Panc1 (cell line): ENCODE measurements around the gene ITFG1.

Source experiments
- POLR2AphosphoS5 ChIP-seq: IDR thresholded peaks from 2 replicates; pipeline ENCODE4 v1.6.1; 2012; ENCODE audit warnings: mild to moderate bottlenecking, low read depth, low read length, moderate library complexity
- TF ChIP-seq, protein P1 (sequence below): fragments of 450-650 bp; IDR thresholded peaks from 2 replicates; pipeline ENCODE4 v1.5.1; 2017; ENCODE audit warnings: mild to moderate bottlenecking

DNA sequence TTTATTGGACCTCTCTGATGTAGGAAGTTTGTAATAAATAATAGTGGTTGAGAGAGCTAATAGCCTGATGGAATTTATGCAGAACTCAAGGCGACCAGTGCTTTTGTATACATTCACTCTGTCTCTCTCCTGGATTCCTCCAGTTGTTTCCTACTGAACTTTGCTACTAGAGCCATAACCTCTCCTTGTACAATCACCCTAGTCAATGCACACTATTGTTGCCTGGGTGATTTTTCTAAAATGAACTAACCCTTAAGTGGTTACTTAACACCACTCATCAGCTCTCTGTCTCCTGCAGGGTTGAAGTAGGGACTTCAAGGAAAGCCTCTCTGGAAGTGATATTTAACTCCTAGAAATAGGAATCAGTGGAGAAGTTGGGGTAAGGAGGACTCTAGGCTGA is 9.9 kb upstream of the ITFG1 start:
- TF ChIP-seq POLR2AphosphoS5: no peak
- TF ChIP-seq, protein P1, sequence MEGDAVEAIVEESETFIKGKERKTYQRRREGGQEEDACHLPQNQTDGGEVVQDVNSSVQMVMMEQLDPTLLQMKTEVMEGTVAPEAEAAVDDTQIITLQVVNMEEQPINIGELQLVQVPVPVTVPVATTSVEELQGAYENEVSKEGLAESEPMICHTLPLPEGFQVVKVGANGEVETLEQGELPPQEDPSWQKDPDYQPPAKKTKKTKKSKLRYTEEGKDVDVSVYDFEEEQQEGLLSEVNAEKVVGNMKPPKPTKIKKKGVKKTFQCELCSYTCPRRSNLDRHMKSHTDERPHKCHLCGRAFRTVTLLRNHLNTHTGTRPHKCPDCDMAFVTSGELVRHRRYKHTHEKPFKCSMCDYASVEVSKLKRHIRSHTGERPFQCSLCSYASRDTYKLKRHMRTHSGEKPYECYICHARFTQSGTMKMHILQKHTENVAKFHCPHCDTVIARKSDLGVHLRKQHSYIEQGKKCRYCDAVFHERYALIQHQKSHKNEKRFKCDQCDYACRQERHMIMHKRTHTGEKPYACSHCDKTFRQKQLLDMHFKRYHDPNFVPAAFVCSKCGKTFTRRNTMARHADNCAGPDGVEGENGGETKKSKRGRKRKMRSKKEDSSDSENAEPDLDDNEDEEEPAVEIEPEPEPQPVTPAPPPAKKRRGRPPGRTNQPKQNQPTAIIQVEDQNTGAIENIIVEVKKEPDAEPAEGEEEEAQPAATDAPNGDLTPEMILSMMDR: no peak
